Stimulated activated CD8-positive, alpha-beta memory T cell treated with anti-CD3 and anti-CD28 coated beads, Interleukin-12 subunit alpha, Interleukin-12 subunit beta, amount 100 ng/mL, for 24 hours (primary cell): ENCODE results near the gene LRRC4B.

Experiments used
- DNase-seq: peaks from one replicate; pipeline ENCODE4 v3.0.0-alpha.2; 2020; ENCODE audit errors: extremely low read depth

The LRRC4B gene

GRCh38 chr19:50570997-50571396 is 2.8 kb upstream of the LRRC4B start:
- DNase-seq, result no peak

- no peak for DNase-seq
Observed at GRCh38 chr19:50569938-50570540, 1.8 kb upstream of the LRRC4B start.

GRCh38 chr19:50568728-50569698 is 778 bp upstream of the LRRC4B start:
- DNase-seq, result no peak

DNA sequence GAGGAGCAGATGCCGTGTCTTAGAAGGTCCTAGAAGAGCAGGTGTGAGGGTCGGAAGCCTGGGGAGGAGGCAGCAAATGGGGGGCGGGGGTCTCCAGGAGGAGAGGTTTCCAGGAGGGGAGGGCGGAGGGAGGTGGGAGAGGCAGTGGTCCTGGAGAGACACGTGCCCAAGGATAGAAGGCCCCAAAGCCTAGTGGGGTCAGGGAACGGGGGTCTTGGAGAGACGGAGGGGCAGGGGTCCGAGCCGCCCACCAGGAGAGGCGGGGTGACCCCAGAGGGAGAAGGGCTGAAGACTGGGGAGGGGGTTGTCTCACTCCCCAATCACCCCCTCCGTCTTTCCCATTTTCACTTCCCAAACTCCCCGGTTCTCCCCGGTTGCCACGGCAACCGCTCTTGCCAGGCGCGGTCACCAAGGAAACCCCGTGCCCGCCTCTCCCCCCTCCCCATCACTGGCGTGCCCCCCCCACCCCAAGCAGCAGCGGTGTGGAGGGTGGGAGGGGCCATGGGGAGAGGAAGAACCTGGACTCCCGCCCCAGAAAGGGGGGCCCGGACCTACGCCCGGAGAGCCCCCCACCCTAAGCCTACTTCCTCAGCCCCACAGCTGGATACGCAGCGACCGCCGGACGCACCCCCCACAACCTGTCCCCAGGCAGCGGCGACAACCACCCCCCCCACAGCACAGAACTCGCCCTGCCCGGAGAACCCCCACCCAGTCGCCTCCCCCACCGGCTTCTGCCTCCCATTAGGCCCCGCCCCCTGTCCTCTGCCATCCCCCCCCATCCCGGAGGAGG is 988 bp downstream of the LRRC4B start:
- no peak for DNase-seq

GRCh38 chr19:50565984-50566903 is 2.0 kb downstream of the LRRC4B start:
- no peak for DNase-seq

DNA sequence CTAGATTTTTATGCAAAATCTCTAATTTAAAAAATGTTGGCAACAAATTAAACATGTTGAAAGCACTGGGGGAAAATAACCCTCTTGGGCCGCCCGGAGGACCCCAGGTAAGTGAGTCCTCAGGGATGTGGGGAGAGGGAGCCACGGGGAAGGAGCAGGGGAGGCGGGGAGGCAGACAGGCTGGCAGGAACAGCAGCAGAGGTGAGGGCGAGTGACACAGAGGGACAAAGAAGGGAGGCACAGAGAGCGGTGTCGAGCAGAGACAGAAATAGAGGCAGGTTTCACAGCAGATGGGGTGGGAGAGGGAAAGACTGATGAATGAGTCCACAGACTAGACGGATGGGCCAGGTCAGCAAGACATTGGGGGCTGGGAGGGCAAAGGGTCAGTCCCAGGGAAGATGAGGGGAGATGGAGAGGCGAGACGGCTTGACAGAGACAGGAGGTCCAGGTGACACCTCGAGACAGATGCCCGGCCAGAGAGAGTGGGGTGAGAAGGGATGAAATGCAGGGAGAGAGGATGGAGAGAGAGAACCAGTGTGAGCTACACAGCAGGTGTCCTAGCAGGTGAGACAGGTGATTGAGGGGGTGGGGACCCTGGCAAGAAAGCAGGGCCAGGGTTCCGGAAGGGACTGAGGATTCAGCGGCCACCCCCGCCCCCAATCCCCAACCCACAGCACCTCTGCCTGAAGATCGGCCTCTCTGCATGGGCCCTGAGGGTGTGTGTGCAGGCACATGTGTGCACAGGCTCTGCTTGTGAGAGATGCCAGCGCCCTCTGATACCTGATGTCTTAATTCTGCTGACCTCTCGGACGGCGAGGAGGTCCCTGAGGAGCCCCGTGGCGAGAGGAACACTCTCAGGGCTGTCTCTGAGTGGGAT is 3.8 kb downstream of the LRRC4B start:
- no peak for DNase-seq

DNA sequence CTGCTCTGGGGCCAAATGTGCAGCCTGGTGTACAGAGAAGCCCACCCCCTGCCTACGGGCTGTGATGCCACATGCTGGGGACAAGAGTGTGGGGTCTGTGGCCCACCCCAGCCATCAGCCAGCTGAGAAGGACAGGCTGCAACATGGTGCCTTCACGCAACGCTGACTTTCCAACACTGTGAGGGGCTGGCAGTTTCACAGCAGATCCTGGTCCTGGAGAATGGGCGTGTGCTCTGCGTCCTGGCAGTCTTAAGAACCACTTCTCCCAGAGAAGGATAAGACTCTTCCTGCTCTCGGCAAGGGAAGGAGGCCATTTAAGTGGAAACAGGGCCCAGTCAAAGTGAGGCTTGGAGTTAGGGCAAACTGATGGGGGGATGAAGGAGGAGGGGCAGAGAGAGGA is 4.6 kb downstream of the LRRC4B start:
- DNase-seq, result no peak

GRCh38 chr19:50562996-50563395 is 5.2 kb downstream of the LRRC4B start:
- no peak for DNase-seq

GRCh38 chr19:50562329-50562728 is 5.9 kb downstream of the LRRC4B start:
- DNase-seq, result no peak

DNA sequence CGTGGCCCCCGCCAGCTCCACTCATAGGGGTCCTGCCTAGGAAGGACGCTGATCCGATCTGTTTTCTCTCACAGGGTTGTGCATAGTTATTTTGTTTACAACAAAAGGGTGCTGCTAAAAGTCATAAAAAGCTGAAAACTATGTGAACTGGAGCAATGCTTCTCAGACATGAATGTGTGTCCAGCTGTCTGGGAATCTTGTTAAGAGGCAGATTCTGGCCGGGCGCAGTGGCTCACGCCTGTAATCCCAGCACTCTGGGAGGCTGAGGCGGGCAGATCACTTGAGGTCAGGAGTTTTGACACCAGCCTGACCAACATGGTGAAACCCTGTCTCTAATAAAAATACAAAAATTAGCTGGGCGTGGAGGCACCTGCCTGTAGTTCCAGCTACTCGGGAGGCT is 8.6 kb downstream of the LRRC4B start:
- DNase-seq, result no peak

- no peak for DNase-seq
Observed at GRCh38 chr19:50558449-50558848, 9.8 kb downstream of the LRRC4B start.

GRCh38 chr19:50558039-50558438 is 10.2 kb downstream of the LRRC4B start:
- no peak for DNase-seq

DNA sequence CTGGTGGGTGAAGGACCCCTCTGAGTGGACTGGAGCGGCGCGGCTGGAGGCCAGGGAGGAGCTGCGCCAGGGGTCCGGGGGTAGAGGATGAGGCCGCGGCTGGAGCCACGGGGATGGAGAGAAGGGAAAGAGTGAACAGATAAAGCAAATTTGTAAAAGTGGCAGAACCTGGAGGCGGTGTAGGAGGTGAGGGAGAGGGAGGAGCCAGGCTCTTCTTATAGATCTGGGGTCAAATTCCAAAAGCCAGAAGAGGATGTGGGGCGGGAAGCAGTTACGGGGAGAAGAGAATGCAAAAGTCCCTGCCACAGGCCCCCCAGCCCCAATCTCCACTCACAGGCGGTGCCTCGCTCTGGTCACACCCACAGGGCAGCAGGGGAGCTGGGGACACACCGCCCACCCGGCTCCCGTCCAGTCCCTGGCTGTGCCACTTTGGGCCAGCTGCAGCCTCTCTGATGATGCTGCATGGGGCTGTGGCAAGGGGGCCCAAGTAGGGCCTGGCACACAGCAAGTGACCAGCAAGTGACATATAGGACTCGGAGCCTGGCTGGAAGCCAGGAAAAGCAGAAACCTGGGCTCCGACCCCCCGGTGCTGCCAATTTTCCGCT is 11.1 kb downstream of the LRRC4B start:
- no peak for DNase-seq

DNA sequence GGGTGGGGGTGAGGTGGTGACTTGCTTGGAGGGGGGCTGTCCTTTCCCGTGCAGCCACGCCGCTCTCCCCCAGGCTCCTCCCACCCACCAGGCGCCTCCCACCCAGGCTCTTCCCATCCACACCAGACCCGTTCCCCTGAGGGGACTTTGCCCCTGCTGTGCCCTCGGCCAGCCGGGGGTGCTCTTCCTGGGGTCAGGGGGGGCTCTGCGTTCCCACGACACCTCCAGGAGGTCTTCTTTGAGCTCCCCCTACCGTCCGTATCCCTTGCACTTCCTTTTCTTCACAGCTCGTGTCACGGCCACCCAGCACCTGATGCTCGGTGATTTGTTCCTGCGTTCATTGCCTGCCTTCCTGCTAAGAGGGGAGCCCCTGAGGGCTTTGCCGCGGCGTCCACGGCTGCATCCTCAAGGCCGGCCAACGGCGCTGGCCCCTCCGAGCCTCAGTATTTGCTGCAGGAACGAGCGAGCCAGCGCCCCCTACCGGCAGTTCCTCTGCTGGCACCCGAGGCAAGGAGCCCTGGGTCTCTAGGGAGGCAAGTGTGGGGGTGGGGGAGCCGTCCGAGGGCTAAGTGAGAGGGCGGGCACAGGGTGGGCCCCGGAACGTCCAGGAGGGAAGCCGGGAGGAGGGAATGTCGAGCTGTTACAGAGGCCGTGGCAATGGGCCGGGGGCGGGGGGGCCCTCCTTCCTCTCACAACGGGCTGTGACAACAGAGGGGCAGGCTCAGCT is 11.8 kb downstream of the LRRC4B start:
- DNase-seq, result peak; percentile 58

DNA sequence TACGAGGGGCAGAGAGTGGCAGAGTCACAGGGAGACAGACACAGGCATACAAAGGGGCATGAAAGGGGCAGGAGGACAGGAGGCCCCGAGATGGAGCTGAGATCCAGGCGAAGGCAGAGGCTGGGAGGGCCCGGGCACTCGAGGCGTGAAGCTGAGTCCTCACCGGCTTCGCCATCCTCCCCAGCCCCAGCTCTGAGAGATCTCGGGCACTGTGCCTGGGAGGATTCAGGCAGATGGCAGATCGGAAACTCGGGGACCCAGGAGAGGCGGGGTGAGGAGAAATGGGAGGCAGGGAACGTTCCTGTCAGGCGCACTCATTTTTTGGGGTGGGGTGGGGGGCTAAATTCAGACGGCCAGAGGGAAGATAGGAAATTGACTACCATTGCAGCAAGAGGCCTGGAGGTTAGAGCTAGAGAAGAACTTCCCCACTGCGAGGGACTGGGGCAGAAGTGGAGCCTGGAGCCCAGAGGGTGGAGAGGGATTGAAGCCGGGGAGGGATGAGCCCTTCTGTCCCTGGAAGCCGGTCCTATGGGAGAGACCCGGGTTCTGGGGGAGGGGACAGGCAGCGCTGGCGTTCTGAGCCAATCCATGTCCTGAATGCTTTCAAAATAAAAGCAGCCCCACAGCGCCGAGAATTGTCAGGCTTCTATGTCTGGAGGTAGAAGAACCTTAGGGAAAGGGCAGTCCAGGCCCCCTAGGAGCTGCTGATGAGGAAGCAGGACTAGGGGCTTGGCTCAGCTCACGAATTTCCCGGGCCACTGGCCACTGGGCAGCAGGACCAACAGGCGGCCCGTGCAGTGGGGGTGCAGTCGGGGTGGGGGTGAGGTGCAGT is 12.6 kb downstream of the LRRC4B start:
- no peak for DNase-seq

GRCh38 chr19:50555033-50555432 is 13.2 kb downstream of the LRRC4B start:
- no peak for DNase-seq

DNA sequence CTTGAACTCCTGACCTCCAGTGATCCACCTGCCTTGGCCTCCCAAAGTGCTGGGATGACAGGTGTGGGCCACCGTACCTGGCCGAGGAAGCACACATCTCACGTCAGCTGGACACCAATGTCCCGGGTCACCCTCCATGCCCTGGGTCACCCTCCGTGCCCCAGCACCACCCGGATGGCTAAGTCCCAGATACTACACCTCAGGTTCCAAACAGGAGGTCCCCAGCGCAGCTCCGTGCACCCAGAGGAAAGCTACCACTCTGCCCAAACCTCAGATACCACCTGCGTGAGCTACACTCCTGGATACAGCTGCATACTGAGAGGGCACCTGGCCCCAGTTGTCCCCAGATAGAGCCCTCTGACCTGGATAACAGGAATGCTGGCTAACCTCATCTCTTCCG is 14.0 kb downstream of the LRRC4B start:
- no peak for DNase-seq

DNA sequence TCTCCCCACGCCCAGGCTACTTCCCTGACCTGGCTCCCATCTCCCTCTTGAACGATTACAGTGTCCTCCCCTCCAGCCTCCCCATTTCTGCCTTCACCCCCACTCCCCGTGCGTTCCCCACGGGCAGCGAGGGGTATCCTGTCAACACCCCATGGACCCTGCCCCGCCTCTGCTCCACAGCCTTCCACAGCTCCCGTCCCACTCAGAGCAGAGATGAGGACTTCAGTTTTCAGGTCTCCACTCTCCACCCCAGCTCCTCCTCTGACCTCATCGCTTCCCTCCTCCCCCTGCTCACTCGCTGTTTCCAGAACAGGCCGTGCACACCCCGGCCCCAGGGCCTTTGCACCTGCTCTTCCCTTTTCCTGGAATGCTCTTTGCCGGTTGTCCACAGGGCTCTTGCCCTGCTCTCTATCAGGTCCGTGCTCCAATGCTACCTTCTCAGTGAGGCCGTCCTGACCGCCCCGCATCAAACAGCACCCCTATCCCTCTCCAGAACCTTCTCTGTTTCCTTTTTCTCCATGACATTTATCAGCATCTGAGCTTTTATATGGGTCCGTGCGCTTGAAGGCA is 15.0 kb downstream of the LRRC4B start:
- no peak for DNase-seq
